Body of pancreas (tissue), 4 donors: ENCODE results near the gene ABCG1.

Experiments
- CTCF ChIP-seq, 7 experiments: fragments of 450-650 bp in 4 of 7; fragments of 200-600 bp in 3 of 7; sonication (generic) in 3 of 7; IDR thresholded peaks; one replicate each; pipeline ENCODE4 v1.5.1; 2016 to 2019; ENCODE audit warnings: antibody characterized with exemption in 7 of 7
- POLR2A ChIP-seq, 3 donors: fragments of 450-650 bp; IDR thresholded peaks; one replicate each; pipeline ENCODE4 v1.6.1; 2016; ENCODE audit warnings: antibody characterized with exemption in 3 of 3, mild to moderate bottlenecking in 2 of 3

- TF ChIP-seq CTCF (IDR thresholded peaks at IDR 0.05) (no peak), POLR2A (IDR thresholded peaks at IDR 0.05) (no peak)
Measured at GRCh38 chr21:42234041-42234440, 15.1 kb downstream of the ABCG1 start.
